ENCODE measurements around the gene DRC7. TPM values are rescaled to one million over a fixed set of nuclear protein-coding genes. Genes with fewer than 3 reads are reported as not detected.

The DRC7 gene
- total RNA-seq, 1 donor from 2014 or later = 0.41 TPM

GRCh38 chr16:57699899-57700298 lies 5.3 kb downstream of the DRC7 start:
- H3K4me3 ChIP-seq = no peak overlapping the region
- H3K36me3 ChIP-seq = no peaks in the 10 kb centered on the region
- H3K27ac ChIP-seq = no peak overlapping the region
- no peaks in the 10 kb centered on the region for H4K20me1 ChIP-seq (ENCODE audit: low read depth)
- no peak overlapping the region for H3K4me2 ChIP-seq
- peaks cover 13% of the 10 kb centered on the region for H3K4me1 ChIP-seq
- H2AFZ ChIP-seq (replicated peaks) = no peak overlapping the region
- H3K9me3 ChIP-seq (ENCODE audit: low read depth) = no peaks in the 10 kb centered on the region
- no peak for TF ChIP-seq EZH2phosphoT487 (IDR thresholded peaks at IDR 0.05)
- Mint-ChIP-seq H3K27ac (peak overlapping the region; percentile 54), H3K4me3 (peak overlapping the region; percentile 40), H3K36me3 (no peaks in the 10 kb centered on the region), H3K9me3 (no peaks in the 10 kb centered on the region), H3K4me1 (peaks cover 25% of the 10 kb centered on the region), H3K27me3 (ENCODE audit: insufficient read depth, low read depth) (peaks cover 9% of the 10 kb centered on the region)
- H3K9ac ChIP-seq = no peak overlapping the region
- no peaks in the 10 kb centered on the region for H3F3A ChIP-seq (ENCODE audit: low read depth)
- no peaks in the 10 kb centered on the region for H3K27me3 ChIP-seq
- no peak for DNase-seq (ENCODE audit: low spot score)
- no peaks in the 10 kb centered on the region for H3K79me2 ChIP-seq (ENCODE audit: low read depth)

DNA sequence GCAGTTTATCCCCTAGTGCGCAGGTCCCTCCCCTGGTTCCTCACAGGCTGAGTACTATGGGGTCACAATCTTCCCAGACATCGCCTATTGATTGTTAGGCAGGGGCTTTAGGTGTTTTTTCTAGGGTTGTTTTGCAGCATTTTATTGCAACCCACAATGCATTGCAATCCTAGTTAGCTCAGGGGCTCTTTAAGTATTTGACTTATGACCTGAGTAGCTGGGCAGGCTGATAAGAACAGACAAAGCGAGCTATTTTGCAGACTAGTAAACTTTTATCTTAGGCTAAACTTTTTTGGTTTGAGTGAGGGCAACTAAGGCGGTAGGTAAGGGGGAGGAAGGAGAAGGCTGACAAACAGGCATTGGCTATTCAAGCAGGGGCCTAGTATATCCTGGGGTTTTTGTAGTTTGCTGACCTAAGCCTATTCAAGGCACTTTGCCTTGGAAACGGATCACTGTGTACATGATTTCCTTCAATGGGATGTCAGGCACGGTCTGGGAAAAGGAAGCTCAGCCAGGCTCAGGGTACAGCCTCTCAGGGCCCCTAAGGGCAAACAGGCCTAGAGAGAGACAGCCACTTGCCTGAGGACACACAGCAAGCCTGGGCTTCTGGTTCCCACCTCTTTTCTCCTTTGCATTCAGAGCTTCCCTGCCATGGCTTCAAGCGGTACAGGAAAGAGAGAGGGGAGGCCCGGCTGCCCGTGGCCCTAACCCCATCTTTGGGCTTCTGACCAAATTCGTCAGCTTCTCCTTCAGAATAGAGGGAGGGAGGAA lies 6.4 kb downstream of the DRC7 start:
- no peak overlapping the region for H3K4me3 ChIP-seq
- H2AFZ ChIP-seq (replicated peaks) = peak overlapping the region; percentile 75
- peak overlapping the region; percentile 28 for H3K4me2 ChIP-seq
- Mint-ChIP-seq H3K27me3 (ENCODE audit: insufficient read depth, low read depth) (peaks cover 5% of the 10 kb centered on the region), H3K4me3 (no peak overlapping the region), H3K9me3 (no peaks in the 10 kb centered on the region), H3K4me1 (peaks cover 19% of the 10 kb centered on the region), H3K36me3 (no peaks in the 10 kb centered on the region), H3K27ac (peak overlapping the region; percentile 87)
- H3F3A ChIP-seq (ENCODE audit: low read depth) = no peaks in the 10 kb centered on the region
- H3K79me2 ChIP-seq (ENCODE audit: low read depth) = no peaks in the 10 kb centered on the region
- H3K4me1 ChIP-seq = peaks cover 13% of the 10 kb centered on the region
- TF ChIP-seq EZH2 (IDR thresholded peaks at IDR 0.05) (no peak), EZH2phosphoT487 (IDR thresholded peaks at IDR 0.05) (no peak), CTCF (IDR thresholded peaks at IDR 0.05) (no peak)
- no peak overlapping the region for H3K27ac ChIP-seq
- H3K27me3 ChIP-seq = no peaks in the 10 kb centered on the region
- H3K36me3 ChIP-seq = no peaks in the 10 kb centered on the region
- peak; percentile 33 for DNase-seq (ENCODE audit: low spot score)
- H3K9me3 ChIP-seq (ENCODE audit: low read depth) = no peaks in the 10 kb centered on the region
- no peaks in the 10 kb centered on the region for H4K20me1 ChIP-seq (ENCODE audit: low read depth)
- H3K9ac ChIP-seq = no peak overlapping the region

DNA sequence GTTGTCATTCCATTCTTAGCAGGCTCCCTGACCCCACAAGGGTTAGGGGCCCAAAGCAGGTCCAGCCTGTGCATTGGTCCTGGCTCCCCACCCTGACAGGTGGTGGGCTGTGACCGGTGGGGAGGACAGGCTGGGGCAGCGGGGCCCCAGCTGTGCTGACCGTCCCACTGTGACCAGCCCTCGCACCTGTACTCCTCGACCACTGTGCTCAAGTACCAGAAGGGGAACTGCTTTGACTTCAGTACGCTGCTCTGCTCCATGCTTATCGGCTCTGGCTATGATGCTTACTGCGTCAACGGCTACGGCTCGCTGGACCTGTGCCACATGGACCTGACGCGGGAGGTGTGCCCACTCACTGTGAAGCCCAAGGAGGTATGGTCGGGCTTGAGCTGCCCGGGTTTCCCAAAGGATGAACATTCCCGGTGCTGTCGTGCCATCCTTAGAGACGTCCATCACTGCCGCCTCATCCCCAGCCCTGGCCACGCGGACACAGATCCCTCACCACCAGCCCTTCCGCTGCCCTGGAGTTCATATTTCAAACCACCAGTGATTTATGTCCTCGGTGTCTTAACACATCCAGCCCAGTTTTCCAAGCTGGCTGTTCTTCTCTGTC lies 7.3 kb downstream of the DRC7 start:
- H3K27me3 Mint-ChIP-seq (ENCODE audit: insufficient read depth, low read depth) = peaks cover 5% of the 10 kb centered on the region
- no peaks in the 10 kb centered on the region for H3K36me3 ChIP-seq

More for the DNA sequence above, 7.3 kb downstream of the DRC7 start:
- Mint-ChIP-seq H3K4me3 (no peak overlapping the region), H3K9me3 (no peaks in the 10 kb centered on the region), H3K36me3 (no peaks in the 10 kb centered on the region), H3K4me1 (peaks cover 19% of the 10 kb centered on the region), H3K27ac (peak overlapping the region; percentile 48)
- H3K27ac ChIP-seq = no peak overlapping the region
- no peaks in the 10 kb centered on the region for H3K27me3 ChIP-seq
- peaks cover 13% of the 10 kb centered on the region for H3K4me1 ChIP-seq
- H3F3A ChIP-seq (ENCODE audit: low read depth) = no peaks in the 10 kb centered on the region
- no peaks in the 10 kb centered on the region for H4K20me1 ChIP-seq (ENCODE audit: low read depth)
- no peaks in the 10 kb centered on the region for H3K9me3 ChIP-seq (ENCODE audit: low read depth)
- no peak overlapping the region for H2AFZ ChIP-seq (replicated peaks)
- TF ChIP-seq EZH2 (IDR thresholded peaks at IDR 0.05) = no peak
- TF ChIP-seq EZH2phosphoT487 (IDR thresholded peaks at IDR 0.05) = no peak
- no peak for TF ChIP-seq CTCF (IDR thresholded peaks at IDR 0.05)
- no peak for DNase-seq (ENCODE audit: low spot score)
- H3K4me3 ChIP-seq = no peak overlapping the region
- no peak overlapping the region for H3K4me2 ChIP-seq
- no peaks in the 10 kb centered on the region for H3K79me2 ChIP-seq (ENCODE audit: low read depth)
- H3K9ac ChIP-seq = no peak overlapping the region

All from neural progenitor cell (in vitro differentiated cells).